Stomach smooth muscle (tissue), 2 donors: ENCODE measurements around the gene ADAMTS15.

Experiments used
- H3K27ac ChIP-seq: one replicate; pipeline ENCODE4 v1.7.0; 2013; ENCODE audit warnings: mild to moderate bottlenecking, low read length, inconsistent platforms
- H3K27me3 ChIP-seq, 2 donors: one replicate each; pipeline ENCODE4 v1.7.0; 2013; ENCODE audit warnings: low read length in 2 of 2; ENCODE audit not compliant: insufficient read depth in 2 of 2, control insufficient read depth in 1 of 2
- H3K36me3 ChIP-seq, 2 donors: one replicate each; pipeline ENCODE4 v1.7.0; 2013; ENCODE audit warnings: low read length in 2 of 2; ENCODE audit not compliant: control insufficient read depth in 2 of 2, insufficient read depth in 2 of 2
- H3K4me1 ChIP-seq: one replicate; pipeline ENCODE4 v1.7.0; 2013; ENCODE audit warnings: low read length; ENCODE audit not compliant: control insufficient read depth, insufficient read depth
- H3K4me3 ChIP-seq, 2 donors: one replicate each; pipeline ENCODE4 v1.7.0; 2013; ENCODE audit warnings: low read length in 2 of 2
- H3K9ac ChIP-seq, 2 donors: one replicate each; pipeline ENCODE4 v1.7.0; 2013; ENCODE audit warnings: low read length in 2 of 2, mild to moderate bottlenecking in 1 of 2
- H3K9me3 ChIP-seq, 2 donors: one replicate each; pipeline ENCODE4 v1.7.0; 2013; ENCODE audit warnings: low read length in 2 of 2; ENCODE audit not compliant: control insufficient read depth in 2 of 2
- donor health status: healthy.
- donor health status: Pancreatic carcinoma.

ADAMTS15 gene

GRCh38 chr11:130448416-130449309, at the start of gene ADAMTS15:
TSS of gene ADAMTS15 (plus strand) at chr11:130448645. CDS start at chr11:130448974, 329 bp downstream.
- Histone ChIP-seq H3K27ac (no peak within 1 kb of the TSS), H3K27me3 (peaks cover 0 to 9% of the 10 kb centered on the region in 2 donors), H3K36me3 (no peaks in the 10 kb centered on the region), H3K9ac (peak within 1 kb of the TSS; percentile 39 to 42), H3K9me3 (no peaks in the 10 kb centered on the region), H3K4me3 (peak within 1 kb of the TSS; percentile 76 to 82), H3K4me1 (peaks cover 37% of the 10 kb centered on the region)

- Histone ChIP-seq H3K27me3 (no peaks in the 10 kb centered on the region), H3K9ac (no peak overlapping the region), H3K27ac (no peak overlapping the region), H3K4me3 (no peak overlapping the region), H3K36me3 (no peaks in the 10 kb centered on the region), H3K9me3 (no peaks in the 10 kb centered on the region), H3K4me1 (peaks cover 26% of the 10 kb centered on the region)
Measured at GRCh38 chr11:130399196-130399595, 49.2 kb upstream of the ADAMTS15 start.

- Histone ChIP-seq H3K36me3 (no peaks in the 10 kb centered on the region), H3K9me3 (no peaks in the 10 kb centered on the region), H3K4me3 (no peak overlapping the region), H3K27ac (peak overlapping the region; percentile 92), H3K4me1 (peaks cover 26% of the 10 kb centered on the region), H3K27me3 (no peaks in the 10 kb centered on the region), H3K9ac (no peak overlapping the region)
Measured at GRCh38 chr11:130400781-130401483, 47.5 kb upstream of the ADAMTS15 start.

GRCh38 chr11:130402570-130402969, 45.9 kb upstream of the ADAMTS15 start:
- no peaks in the 10 kb centered on the region for H3K36me3 ChIP-seq
- no peak overlapping the region for H3K4me3 ChIP-seq
- H3K4me1 ChIP-seq, result peaks cover 26% of the 10 kb centered on the region
- H3K27me3 ChIP-seq, result no peaks in the 10 kb centered on the region
- H3K27ac ChIP-seq, result peak overlapping the region; percentile 92
- peak overlapping the region; percentile 5 to 10 for H3K9ac ChIP-seq
- no peaks in the 10 kb centered on the region for H3K9me3 ChIP-seq

- H3K4me1 ChIP-seq, result peaks cover 28% of the 10 kb centered on the region
- no peaks in the 10 kb centered on the region for H3K27me3 ChIP-seq
- H3K4me3 ChIP-seq, result peak overlapping the region in 1 of 2 donors; percentile 49
- peak overlapping the region; percentile 92 for H3K27ac ChIP-seq
- H3K9ac ChIP-seq, result peak overlapping the region; percentile 2 to 72
- no peaks in the 10 kb centered on the region for H3K9me3 ChIP-seq
- no peaks in the 10 kb centered on the region for H3K36me3 ChIP-seq
Measured at GRCh38 chr11:130403271-130403804, 45.1 kb upstream of the ADAMTS15 start.

GRCh38 chr11:130403967-130404366, 44.5 kb upstream of the ADAMTS15 start:
- H3K9me3 ChIP-seq, result no peaks in the 10 kb centered on the region
- H3K36me3 ChIP-seq, result no peaks in the 10 kb centered on the region
- H3K9ac ChIP-seq, result peak overlapping the region; percentile 2 to 72
- H3K27me3 ChIP-seq, result no peaks in the 10 kb centered on the region
- peaks cover 28% of the 10 kb centered on the region for H3K4me1 ChIP-seq
- H3K4me3 ChIP-seq, result peak overlapping the region in 1 of 2 donors; percentile 49
- peak overlapping the region; percentile 92 for H3K27ac ChIP-seq

- Histone ChIP-seq H3K4me1 (peaks cover 32% of the 10 kb centered on the region), H3K9me3 (no peaks in the 10 kb centered on the region), H3K27ac (no peak overlapping the region), H3K36me3 (no peaks in the 10 kb centered on the region), H3K27me3 (no peaks in the 10 kb centered on the region), H3K4me3 (no peak overlapping the region), H3K9ac (no peak overlapping the region)
Measured at GRCh38 chr11:130404727-130405126, 43.7 kb upstream of the ADAMTS15 start.

- peaks cover 32% of the 10 kb centered on the region for H3K4me1 ChIP-seq
- no peak overlapping the region for H3K4me3 ChIP-seq
- no peak overlapping the region for H3K9ac ChIP-seq
- H3K36me3 ChIP-seq, result no peaks in the 10 kb centered on the region
- no peaks in the 10 kb centered on the region for H3K9me3 ChIP-seq
- no peaks in the 10 kb centered on the region for H3K27me3 ChIP-seq
- no peak overlapping the region for H3K27ac ChIP-seq
Measured at GRCh38 chr11:130405428-130405827, 43.0 kb upstream of the ADAMTS15 start.

GRCh38 chr11:130407978-130408377, 40.5 kb upstream of the ADAMTS15 start:
- Histone ChIP-seq H3K27ac (no peak overlapping the region), H3K9ac (no peak overlapping the region), H3K27me3 (no peaks in the 10 kb centered on the region), H3K4me3 (no peak overlapping the region), H3K36me3 (no peaks in the 10 kb centered on the region), H3K9me3 (no peaks in the 10 kb centered on the region), H3K4me1 (peaks cover 18% of the 10 kb centered on the region)

GRCh38 chr11:130408401-130408890, 40.0 kb upstream of the ADAMTS15 start:
- Histone ChIP-seq H3K9ac (peak overlapping the region in 1 of 2 donors; percentile 39), H3K27ac (no peak overlapping the region), H3K27me3 (no peaks in the 10 kb centered on the region), H3K4me1 (peaks cover 18% of the 10 kb centered on the region), H3K9me3 (no peaks in the 10 kb centered on the region), H3K36me3 (no peaks in the 10 kb centered on the region), H3K4me3 (no peak overlapping the region)
